Measurements from ENCODE around the gene MANSC4.

Gene MANSC4

GRCh38 chr12:27779920-27780611, at the start of gene MANSC4, which contains the start of gene KLHL42:
Gene MANSC4 (minus strand): TSS chr12:27780236. CDS start chr12:27771276, 8,960 bp downstream.
Gene KLHL42 (plus strand): TSS chr12:27780233. CDS start chr12:27780331, 98 bp downstream.
- DNase-seq (ENCODE audit: low spot score): peak; percentile 60

- no peak for DNase-seq (ENCODE audit: low spot score)
These were observed 48.2 kb upstream of the MANSC4 start for GRCh38 chr12:27828196-27828595.

- DNase-seq (ENCODE audit: low spot score): no peak
These were observed 46.0 kb upstream of the MANSC4 start for GRCh38 chr12:27826076-27826475.

GRCh38 chr12:27824126-27824842, 44.2 kb upstream of the MANSC4 start:
- peak; percentile 72 for DNase-seq (ENCODE audit: low spot score)

GRCh38 chr12:27823038-27823437, 43.0 kb upstream of the MANSC4 start:
- no peak for DNase-seq (ENCODE audit: low spot score)

- peak; percentile 94 for DNase-seq (ENCODE audit: low spot score)
These were observed 42.2 kb upstream of the MANSC4 start for GRCh38 chr12:27822076-27822712.

- DNase-seq (ENCODE audit: low spot score): peak; percentile 74
These were observed 41.4 kb upstream of the MANSC4 start for GRCh38 chr12:27821259-27821973.

- DNase-seq (ENCODE audit: low spot score): no peak
These were observed 40.5 kb upstream of the MANSC4 start for GRCh38 chr12:27820564-27820963.

- no peak for DNase-seq (ENCODE audit: low spot score)
These were observed 38.4 kb upstream of the MANSC4 start for GRCh38 chr12:27818401-27818918.

- no peak for DNase-seq (ENCODE audit: low spot score)
These were observed 37.7 kb upstream of the MANSC4 start for GRCh38 chr12:27817766-27818165.

GRCh38 chr12:27814851-27815591, 35.0 kb upstream of the MANSC4 start:
- DNase-seq (ENCODE audit: low spot score): no peak

GRCh38 chr12:27814411-27814810, 34.4 kb upstream of the MANSC4 start:
- no peak for DNase-seq (ENCODE audit: low spot score)

- no peak for DNase-seq (ENCODE audit: low spot score)
These were observed 32.5 kb upstream of the MANSC4 start for GRCh38 chr12:27812502-27812901.

GRCh38 chr12:27810756-27811155, 30.7 kb upstream of the MANSC4 start:
- DNase-seq (ENCODE audit: low spot score): no peak

GRCh38 chr12:27808841-27809240, 28.8 kb upstream of the MANSC4 start:
- no peak for DNase-seq (ENCODE audit: low spot score)

- no peak for DNase-seq (ENCODE audit: low spot score)
These were observed 27.1 kb upstream of the MANSC4 start for GRCh38 chr12:27807063-27807703.

- no peak for DNase-seq (ENCODE audit: low spot score)
These were observed 26.2 kb upstream of the MANSC4 start for GRCh38 chr12:27806259-27806658.

GRCh38 chr12:27805238-27805637, 25.2 kb upstream of the MANSC4 start:
- DNase-seq (ENCODE audit: low spot score): no peak

- no peak for DNase-seq (ENCODE audit: low spot score)
These were observed 22.9 kb upstream of the MANSC4 start for GRCh38 chr12:27802936-27803335.

- no peak for DNase-seq (ENCODE audit: low spot score)
These were observed 22.5 kb upstream of the MANSC4 start for GRCh38 chr12:27802511-27802910.

GRCh38 chr12:27801630-27802029, 21.6 kb upstream of the MANSC4 start:
- no peak for DNase-seq (ENCODE audit: low spot score)

Measured in activated CD4-positive, alpha-beta T cell treated with anti-CD3 and anti-CD28 coated beads, Interleukin-2, Interleukin-4, amounts not matched to agents 100 ng/mL and 50 ng/mL, durations not matched to agents 16 hours and 8 hours (primary cell).